Bronchial epithelial cell (primary cell): ENCODE measurements around the gene MBD6. TPM values are rescaled to one million over a fixed set of nuclear protein-coding genes. Genes with fewer than 3 reads are reported as not detected.
A peak's percentile ranks its signal among the peaks of the same experiment; 100 is the strongest.
"Not testable (repeated sequence)": the region's sequence is repeated elsewhere in the genome, so short reads cannot be mapped to it uniquely, and the experiment has no call there.

ENCODE experiments used
- DNase-seq: peaks from one replicate; pipeline ENCODE4 v3.0.0-alpha.2; 2010; ENCODE audit warnings: low read depth
- FAIRE-seq: peaks from 2 replicates; lab custom pipeline; 2011; peaks lifted over from hg19 to GRCh38; lab: Jason Lieb, UNC
- H3K27me3 ChIP-seq: 2 replicates; pipeline ENCODE4 v1.5.1; 2011; ENCODE audit warnings: low read length; ENCODE audit not compliant: control insufficient read depth, insufficient read depth
- H3K36me3 ChIP-seq: 2 replicates; pipeline ENCODE4 v1.5.1; 2011; ENCODE audit warnings: low read length; ENCODE audit not compliant: control insufficient read depth, insufficient read depth
- H3K4me3 ChIP-seq: 2 replicates; pipeline ENCODE4 v1.5.1; 2011; ENCODE audit warnings: mild to moderate bottlenecking, low read depth, low read length, control low read depth
- CTCF ChIP-seq: IDR thresholded peaks from 2 replicates; pipeline ENCODE4 v1.5.1; 2011; ENCODE audit warnings: mild to moderate bottlenecking, moderate library complexity, low read length, control low read depth, inconsistent platforms; ENCODE audit not compliant: insufficient read depth, severe bottlenecking
- total RNA-seq: library from RNA; depleted of rRNA; stranded (reverse); fragments of >200 nt; gene quantifications from 2 replicates; pipeline ENCODE4 v1.2.1, GENCODE V29; 2014

MBD6 gene
- total RNA-seq, 1 donor from 2014 or later: 5.0 TPM

DNA sequence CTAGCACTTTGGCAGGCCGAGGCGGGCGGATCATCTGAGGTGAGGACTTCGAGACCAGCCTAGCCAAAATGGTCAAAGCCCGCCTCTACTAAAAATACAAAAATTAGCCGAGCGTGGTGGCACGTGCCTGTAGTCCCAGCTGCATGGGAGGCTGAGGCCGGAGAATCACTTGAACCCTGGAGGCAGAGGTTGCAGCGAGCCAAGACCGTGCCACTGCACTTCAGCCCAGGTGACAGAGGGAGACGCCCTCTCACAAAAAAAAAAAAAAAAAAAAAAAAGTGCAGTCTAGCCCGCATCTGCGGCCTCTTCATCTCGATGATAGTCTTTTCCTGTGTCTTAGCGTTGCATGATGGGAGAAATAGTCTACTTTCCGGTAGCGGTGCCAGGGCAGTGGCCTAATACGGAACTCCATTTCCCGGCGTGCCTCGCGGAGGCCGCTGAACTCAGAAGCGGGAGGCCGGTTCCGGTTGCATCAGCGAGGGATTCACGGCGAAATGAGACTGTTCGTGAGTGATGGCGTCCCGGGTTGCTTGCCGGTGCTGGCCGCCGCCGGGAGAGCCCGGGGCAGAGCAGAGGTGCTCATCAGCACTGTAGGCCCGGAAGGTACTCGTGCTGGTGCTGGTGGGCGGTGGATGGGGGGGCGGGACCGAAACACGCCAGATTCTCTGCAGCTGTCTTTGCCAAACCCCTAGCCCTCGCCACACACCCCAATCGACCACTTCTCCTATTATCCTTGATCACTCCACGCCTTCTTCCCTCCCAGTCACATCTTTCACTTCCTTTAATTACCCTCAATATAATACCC lies 34.8 kb upstream of the MBD6 start, which contains the start of gene MARS1:
Gene MARS1 (plus strand): TSS at position 472 of the 805 bp plus-strand sequence. CDS start 23 bp downstream, at position 495.
- peak within 1 kb of the TSS; percentile 76 for H3K4me3 ChIP-seq
- FAIRE-seq (no peak), DNase-seq (peak; percentile 97)
- TF ChIP-seq CTCF: peak; percentile 14
- H3K36me3 ChIP-seq: peaks cover 23% of the 10 kb centered on the region
- H3K27me3 ChIP-seq: no peaks in the 10 kb centered on the region

DNA sequence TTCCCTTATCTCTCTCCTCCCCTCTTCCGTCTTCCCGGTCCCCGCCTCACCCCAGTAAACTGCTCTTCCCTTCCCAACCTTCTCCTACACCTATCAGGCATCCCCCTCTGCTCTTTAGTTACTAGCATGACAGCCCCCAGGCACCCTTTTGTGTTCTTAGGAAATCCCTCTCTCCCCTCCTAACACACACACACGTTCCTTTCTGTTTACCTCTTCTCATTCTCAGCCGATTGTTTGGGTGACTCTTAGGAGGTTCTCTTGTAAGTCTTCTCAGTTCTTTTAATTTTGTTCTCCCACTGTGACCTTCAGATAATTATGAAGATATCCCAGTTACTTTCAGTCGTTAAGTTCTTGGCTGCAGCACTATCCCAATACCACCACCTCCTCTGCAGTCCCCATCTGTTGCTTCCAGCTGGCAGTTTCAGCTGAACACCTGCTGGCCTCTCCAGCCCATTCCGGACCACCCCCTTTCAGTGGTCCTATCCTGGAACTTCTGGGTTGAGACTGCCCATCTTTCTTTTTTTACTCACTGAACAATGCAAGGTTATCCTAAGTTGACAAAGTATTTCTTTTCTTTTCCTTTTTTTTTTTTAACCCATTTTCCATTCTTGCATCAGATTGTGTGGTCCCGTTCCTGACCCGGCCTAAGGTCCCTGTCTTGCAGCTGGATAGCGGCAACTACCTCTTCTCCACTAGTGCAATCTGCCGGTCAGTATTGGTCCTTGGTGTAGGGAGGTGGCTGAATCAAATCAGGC lies 34.0 kb upstream of the MBD6 start:
- H3K27me3 ChIP-seq: no peaks in the 10 kb centered on the region
- peaks cover 24% of the 10 kb centered on the region for H3K36me3 ChIP-seq
- H3K4me3 ChIP-seq: peak overlapping the region; percentile 76
- no peak for TF ChIP-seq CTCF
- DNase-seq: no peak
- no peak for FAIRE-seq

DNA sequence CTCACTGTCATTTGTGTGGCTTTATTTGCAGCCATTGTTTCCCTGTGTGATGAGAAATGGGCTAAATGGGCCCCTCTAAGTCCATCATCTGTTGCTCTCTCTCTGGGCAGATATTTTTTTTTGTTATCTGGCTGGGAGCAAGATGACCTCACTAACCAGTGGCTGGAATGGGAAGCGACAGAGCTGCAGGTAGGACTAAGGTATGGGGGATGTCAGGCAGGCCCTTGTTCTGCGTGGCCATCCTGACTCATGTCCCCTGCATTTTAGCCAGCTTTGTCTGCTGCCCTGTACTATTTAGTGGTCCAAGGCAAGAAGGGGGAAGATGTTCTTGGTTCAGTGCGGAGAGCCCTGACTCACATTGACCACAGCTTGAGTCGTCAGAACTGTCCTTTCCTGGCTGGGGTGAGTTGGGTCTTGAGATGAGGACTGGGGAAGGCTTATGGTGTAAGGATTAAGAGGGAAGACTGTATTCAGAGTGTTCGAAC lies 33.4 kb upstream of the MBD6 start:
- no peak for FAIRE-seq
- no peak for TF ChIP-seq CTCF
- H3K36me3 ChIP-seq: peaks cover 24% of the 10 kb centered on the region
- H3K27me3 ChIP-seq: no peaks in the 10 kb centered on the region
- DNase-seq: no peak
- H3K4me3 ChIP-seq: peak overlapping the region; percentile 76

GRCh38 chr12:57490126-57490525 lies 32.5 kb upstream of the MBD6 start:
- no peak for FAIRE-seq
- H3K4me3 ChIP-seq: no peak overlapping the region
- TF ChIP-seq CTCF: no peak

DNA sequence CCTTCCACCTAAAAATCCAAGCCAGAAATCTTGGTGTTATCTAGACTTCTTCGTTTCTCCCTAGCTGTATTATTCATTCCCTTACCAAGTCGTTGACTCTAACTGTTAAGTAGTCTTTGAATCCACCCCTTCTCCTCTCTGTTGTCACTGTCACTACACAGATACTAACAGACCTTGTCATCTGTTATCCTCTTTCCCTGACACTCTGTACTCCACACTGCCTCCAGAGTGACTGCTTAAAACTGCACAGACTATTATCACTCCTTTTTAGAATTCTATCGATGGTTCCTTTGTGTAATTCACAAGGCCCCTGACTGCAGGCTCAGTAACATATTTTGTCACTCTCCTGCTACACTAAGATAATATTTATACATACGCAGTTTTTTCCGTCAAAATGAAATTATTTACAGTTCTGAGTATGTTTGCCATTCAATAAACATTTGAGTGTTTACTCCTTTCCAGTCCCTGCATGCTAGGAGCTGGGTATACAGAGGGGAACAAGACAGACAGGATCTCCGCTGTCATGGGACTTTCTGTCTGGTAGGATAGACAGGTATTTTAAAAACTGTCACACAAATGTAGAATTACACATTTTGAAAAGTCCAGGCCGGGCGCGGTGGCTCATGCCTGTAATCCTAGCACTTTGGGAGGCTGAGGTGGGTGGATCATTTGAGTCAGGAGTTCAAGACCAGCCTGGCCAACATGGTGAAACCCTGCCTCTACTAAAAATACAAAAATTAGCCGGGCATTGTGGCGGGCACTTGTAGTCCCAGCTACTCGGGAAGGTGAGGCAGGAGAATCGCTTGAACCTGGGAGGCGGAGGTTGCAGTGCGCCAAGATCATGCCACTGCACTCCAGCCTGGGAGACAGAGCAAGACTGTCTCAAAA lies 31.0 kb upstream of the MBD6 start:
- Histone ChIP-seq H3K27me3 (no peaks in the 10 kb centered on the region), H3K36me3 (peaks cover 25% of the 10 kb centered on the region), H3K4me3 (no peak overlapping the region)
- no peak for TF ChIP-seq CTCF
- FAIRE-seq (no peak), DNase-seq (no peak)

More at GRCh38 chr12:57490126-57490525, 32.5 kb upstream of the MBD6 start:
- DNase-seq: no peak
- H3K27me3 ChIP-seq: no peaks in the 10 kb centered on the region
- H3K36me3 ChIP-seq: peaks cover 24% of the 10 kb centered on the region

- not testable (repeated sequence) for H3K4me3 ChIP-seq, FAIRE-seq, H3K27me3 ChIP-seq, DNase-seq
- peaks cover 33% of the 10 kb centered on the region for H3K36me3 ChIP-seq
Measured at GRCh38 chr12:57495051-57495701, 27.4 kb upstream of the MBD6 start.
